ENCODE results near the gene ESD. TPM values are rescaled to one million over a fixed set of nuclear protein-coding genes. Genes with fewer than 3 reads are reported as not detected.
"Not testable (repeated sequence)": the region's sequence is repeated elsewhere in the genome, so short reads cannot be mapped to it uniquely, and the experiment has no call there.

ESD gene
- total and polyA plus RNA-seq, 2 donors: 139 to 177 TPM

DNA sequence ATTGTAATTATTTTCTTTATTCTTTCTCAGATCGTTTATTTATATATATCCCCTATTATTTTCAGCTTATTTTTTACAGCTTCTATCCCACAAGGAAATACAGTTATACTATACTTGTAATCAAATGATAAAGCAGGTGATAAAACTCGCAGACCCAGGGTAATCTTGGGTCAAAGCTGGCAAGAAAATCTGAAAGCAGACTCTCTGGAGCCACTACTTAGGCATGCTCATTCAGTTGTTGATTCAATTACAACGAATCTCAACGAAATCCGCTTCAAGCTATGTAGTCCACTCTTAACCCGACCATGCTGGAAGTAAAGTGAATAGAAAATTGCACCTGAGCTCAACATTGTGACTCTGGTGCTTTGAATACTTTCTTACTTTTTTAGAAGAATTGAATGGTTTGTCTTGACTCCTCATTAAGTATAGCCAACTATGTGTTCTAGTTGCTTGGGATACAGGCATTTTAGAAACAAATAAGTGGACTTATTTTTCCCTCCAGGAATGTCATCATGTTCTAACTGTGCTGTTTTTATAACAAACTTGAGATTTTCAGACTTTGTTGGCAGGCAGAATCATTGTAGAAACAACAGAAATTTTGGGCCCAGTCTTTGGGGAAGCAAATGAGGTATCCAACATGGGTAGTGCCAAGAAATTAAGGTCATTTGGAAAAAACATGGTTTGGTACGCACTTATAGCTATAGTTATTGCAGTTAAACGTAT, 21.4 kb downstream of the ESD start:
- no peak overlapping the region for H3K4me3 ChIP-seq (ENCODE audit: low read depth, low read length)
- WGBS: 57% methylated on average over 8 of the region's 8 CpGs

GRCh38 chr13:46773541-46773940, 23.4 kb downstream of the ESD start:
- no peaks in the 10 kb centered on the region for H3K36me3 ChIP-seq (ENCODE audit: insufficient read depth)
- H3K4me3 ChIP-seq (ENCODE audit: low read depth, low read length): no peak overlapping the region
- H3K4me1 ChIP-seq (ENCODE audit: insufficient read depth): no peaks in the 10 kb centered on the region
- WGBS: 36% methylated on average over 2 of the region's 2 CpGs
- no peak for DNase-seq (ENCODE audit: extremely low spot score)
- no peak overlapping the region for H3K27ac ChIP-seq (ENCODE audit: low read depth)

More for the DNA sequence above, 21.4 kb downstream of the ESD start:
- no peaks in the 10 kb centered on the region for H3K4me1 ChIP-seq (ENCODE audit: insufficient read depth)
- H3K27ac ChIP-seq (ENCODE audit: low read depth): no peak overlapping the region
- H3K36me3 ChIP-seq (ENCODE audit: insufficient read depth): no peaks in the 10 kb centered on the region
- DNase-seq (ENCODE audit: extremely low spot score): no peak

GRCh38 chr13:46771693-46772092, 25.3 kb downstream of the ESD start:
- Histone ChIP-seq H3K36me3 (ENCODE audit: insufficient read depth) (no peaks in the 10 kb centered on the region), H3K27ac (ENCODE audit: low read depth) (no peak overlapping the region), H3K4me3 (ENCODE audit: low read depth, low read length) (no peak overlapping the region), H3K4me1 (ENCODE audit: insufficient read depth) (no peaks in the 10 kb centered on the region)
- no peak for DNase-seq (ENCODE audit: extremely low spot score)

DNA sequence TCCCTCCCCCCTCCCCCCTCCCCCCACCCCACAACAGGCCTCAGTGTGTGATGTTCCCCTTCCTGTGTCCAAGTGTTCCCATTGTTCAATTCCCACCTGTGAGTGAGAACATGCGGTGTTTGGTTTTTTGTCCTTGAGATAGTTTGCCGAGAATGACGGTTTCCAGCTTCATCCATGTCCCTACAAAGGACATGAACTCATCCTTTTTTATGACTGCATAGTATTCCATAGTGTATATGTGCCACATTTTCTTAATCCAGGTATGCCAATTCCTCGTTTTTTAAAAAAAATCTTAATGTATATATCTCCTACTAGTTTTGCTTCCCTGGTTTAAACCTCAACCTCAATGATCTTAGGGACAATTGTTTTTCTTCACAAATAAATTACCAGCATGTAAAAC, 27.0 kb downstream of the ESD start:
- not testable (repeated sequence) for H3K36me3 ChIP-seq (ENCODE audit: insufficient read depth); DNase-seq (ENCODE audit: extremely low spot score); H3K27ac ChIP-seq (ENCODE audit: low read depth); H3K4me3 ChIP-seq (ENCODE audit: low read depth, low read length); H3K4me1 ChIP-seq (ENCODE audit: insufficient read depth)
- 92% methylated on average over 4 of the region's 4 CpGs for WGBS

GRCh38 chr13:46761866-46762265, 35.1 kb downstream of the ESD start:
- DNase-seq (ENCODE audit: extremely low spot score): no peak
- no peak overlapping the region for H3K4me3 ChIP-seq (ENCODE audit: low read depth, low read length)
- 78% methylated on average over 5 of the region's 5 CpGs for WGBS
- H3K27ac ChIP-seq (ENCODE audit: low read depth): no peak overlapping the region
- no peaks in the 10 kb centered on the region for H3K36me3 ChIP-seq (ENCODE audit: insufficient read depth)
- H3K4me1 ChIP-seq (ENCODE audit: insufficient read depth): no peaks in the 10 kb centered on the region

DNA sequence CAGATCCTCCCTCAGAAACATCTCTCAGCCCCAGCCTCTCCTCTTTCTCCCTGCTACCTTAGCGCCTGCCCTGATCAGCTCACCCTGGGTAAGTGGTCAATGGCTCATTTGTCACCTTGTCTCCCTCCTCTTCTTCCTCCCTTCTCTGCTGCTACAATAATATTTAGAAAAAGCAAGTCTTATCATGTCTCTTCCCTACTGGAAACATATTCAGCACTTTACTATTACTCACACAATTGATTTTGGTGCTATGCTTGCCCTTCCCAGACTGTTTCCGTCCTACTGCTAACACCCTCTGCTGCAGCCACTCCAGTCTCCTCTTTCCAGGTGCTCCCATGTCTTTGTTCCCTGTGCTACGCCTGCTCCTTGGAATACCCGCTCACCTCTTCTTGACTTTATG, 35.8 kb downstream of the ESD start:
- H3K27ac ChIP-seq (ENCODE audit: low read depth): no peak overlapping the region
- H3K4me3 ChIP-seq (ENCODE audit: low read depth, low read length): no peak overlapping the region
- no peak for DNase-seq (ENCODE audit: extremely low spot score)
- no peaks in the 10 kb centered on the region for H3K4me1 ChIP-seq (ENCODE audit: insufficient read depth)
- H3K36me3 ChIP-seq (ENCODE audit: insufficient read depth): no peaks in the 10 kb centered on the region
- 93% methylated on average over 4 of the region's 4 CpGs for WGBS

- no peaks in the 10 kb centered on the region for H3K36me3 ChIP-seq (ENCODE audit: insufficient read depth)
- WGBS: 45% methylated on average over 2 of the region's 2 CpGs
- no peak overlapping the region for H3K4me3 ChIP-seq (ENCODE audit: low read depth, low read length)
- H3K4me1 ChIP-seq (ENCODE audit: insufficient read depth): no peaks in the 10 kb centered on the region
- H3K27ac ChIP-seq (ENCODE audit: low read depth): no peak overlapping the region
- no peak for DNase-seq (ENCODE audit: extremely low spot score)
These were observed 37.1 kb downstream of the ESD start for GRCh38 chr13:46759846-46760245.

GRCh38 chr13:46757640-46758039, 39.3 kb downstream of the ESD start:
- WGBS: 74% methylated on average over 3 of the region's 3 CpGs
- Histone ChIP-seq H3K4me3 (ENCODE audit: low read depth, low read length) (no peak overlapping the region), H3K36me3 (ENCODE audit: insufficient read depth) (no peaks in the 10 kb centered on the region), H3K27ac (ENCODE audit: low read depth) (no peak overlapping the region), H3K4me1 (ENCODE audit: insufficient read depth) (no peaks in the 10 kb centered on the region)
- no peak for DNase-seq (ENCODE audit: extremely low spot score)

- H3K27ac ChIP-seq (ENCODE audit: low read depth): no peak overlapping the region
- no peaks in the 10 kb centered on the region for H3K4me1 ChIP-seq (ENCODE audit: insufficient read depth)
- H3K36me3 ChIP-seq (ENCODE audit: insufficient read depth): no peaks in the 10 kb centered on the region
- DNase-seq (ENCODE audit: extremely low spot score): no peak
- H3K4me3 ChIP-seq (ENCODE audit: low read depth, low read length): no peak overlapping the region
- 19% methylated on average over 4 of the region's 4 CpGs for WGBS
These were observed 40.0 kb downstream of the ESD start for GRCh38 chr13:46756977-46757376.

GRCh38 chr13:46755508-46755907, 41.5 kb downstream of the ESD start:
- WGBS: 71% methylated on average over 1 of the region's 5 CpGs
- not testable (repeated sequence) for H3K4me1 ChIP-seq (ENCODE audit: insufficient read depth)

GRCh38 chr13:46754812-46755211, 42.1 kb downstream of the ESD start:
- H3K4me1 ChIP-seq (ENCODE audit: insufficient read depth): no peaks in the 10 kb centered on the region
- H3K27ac ChIP-seq (ENCODE audit: low read depth): no peak overlapping the region
- H3K4me3 ChIP-seq (ENCODE audit: low read depth, low read length): no peak overlapping the region
- DNase-seq (ENCODE audit: extremely low spot score): no peak
- H3K36me3 ChIP-seq (ENCODE audit: insufficient read depth): no peaks in the 10 kb centered on the region

More at GRCh38 chr13:46755508-46755907, 41.5 kb downstream of the ESD start:
- DNase-seq (ENCODE audit: extremely low spot score); H3K4me3 ChIP-seq (ENCODE audit: low read depth, low read length); H3K36me3 ChIP-seq (ENCODE audit: insufficient read depth); H3K27ac ChIP-seq (ENCODE audit: low read depth): not testable (repeated sequence)

DNA sequence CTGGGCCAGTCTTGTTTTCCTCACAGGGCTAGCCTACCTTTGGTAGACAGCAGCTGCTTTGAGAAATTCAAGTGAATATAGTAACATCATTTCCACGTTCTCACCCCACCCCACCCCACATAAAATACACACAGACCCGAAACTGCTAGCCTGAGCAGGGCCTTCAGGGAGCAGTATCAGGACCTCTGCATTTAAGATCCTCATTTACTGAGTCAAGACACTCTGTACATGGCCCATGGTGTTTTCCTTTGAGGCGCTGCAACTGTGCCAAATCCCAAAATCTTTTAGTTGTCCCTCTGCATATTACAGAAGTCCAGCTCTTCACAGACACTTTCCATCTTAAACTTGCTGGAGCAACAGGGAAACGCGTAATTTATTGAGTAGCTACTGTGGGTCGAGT, 43.0 kb downstream of the ESD start:
- WGBS: 83% methylated on average over 6 of the region's 6 CpGs
- Histone ChIP-seq H3K36me3 (ENCODE audit: insufficient read depth) (no peaks in the 10 kb centered on the region), H3K4me1 (ENCODE audit: insufficient read depth) (no peaks in the 10 kb centered on the region), H3K27ac (ENCODE audit: low read depth) (no peak overlapping the region), H3K4me3 (ENCODE audit: low read depth, low read length) (no peak overlapping the region)
- no peak for DNase-seq (ENCODE audit: extremely low spot score)

- DNase-seq (ENCODE audit: extremely low spot score): no peak
- Histone ChIP-seq H3K4me3 (ENCODE audit: low read depth, low read length) (no peak overlapping the region), H3K27ac (ENCODE audit: low read depth) (no peak overlapping the region), H3K4me1 (ENCODE audit: insufficient read depth) (no peaks in the 10 kb centered on the region), H3K36me3 (ENCODE audit: insufficient read depth) (no peaks in the 10 kb centered on the region)
- WGBS: 84% methylated on average over 5 of the region's 5 CpGs
These were observed 43.8 kb downstream of the ESD start for GRCh38 chr13:46753137-46753536.

- WGBS: 66% methylated on average over 7 of the region's 7 CpGs
- Histone ChIP-seq H3K4me3 (ENCODE audit: low read depth, low read length) (no peak overlapping the region), H3K4me1 (ENCODE audit: insufficient read depth) (no peaks in the 10 kb centered on the region), H3K27ac (ENCODE audit: low read depth) (no peak overlapping the region), H3K36me3 (ENCODE audit: insufficient read depth) (no peaks in the 10 kb centered on the region)
- DNase-seq (ENCODE audit: extremely low spot score): no peak
These were observed 44.9 kb downstream of the ESD start for GRCh38 chr13:46751811-46752635.

Measured in urinary bladder (tissue), 4 donors.